KMS-11 (cell line): ENCODE measurements around the gene TUBA3E.
"Not testable (repeated sequence)": the region's sequence is repeated elsewhere in the genome, so short reads cannot be mapped to it uniquely, and the experiment has no call there.

ENCODE experiments used
- H2AFZ ChIP-seq: fragments of 200-600 bp; sonication (generic); 2 replicates; pipeline ENCODE4 v1.6.1; 2016; ENCODE audit warnings: antibody characterized with exemption, mixed run types, low read depth
- H3K27ac ChIP-seq: fragments of 200-600 bp; sonication (generic); 2 replicates; pipeline ENCODE4 v1.6.1; 2016; ENCODE audit warnings: mild to moderate bottlenecking, mixed run types
- H3K27me3 ChIP-seq: fragments of 200-600 bp; sonication (generic); 2 replicates; pipeline ENCODE4 v1.6.1; 2017; ENCODE audit warnings: mild to moderate bottlenecking, low read depth, mixed run types, moderate library complexity; ENCODE audit not compliant: insufficient read depth
- H3K36me3 ChIP-seq: fragments of 200-600 bp; sonication (generic); 2 replicates; pipeline ENCODE4 v1.6.1; 2017; ENCODE audit warnings: mild to moderate bottlenecking, mixed run types; ENCODE audit not compliant: insufficient read depth
- H3K4me1 ChIP-seq: fragments of 200-600 bp; sonication (generic); 2 replicates; pipeline ENCODE4 v1.6.1; 2016; ENCODE audit warnings: mild to moderate bottlenecking, low read depth, mixed run types; ENCODE audit not compliant: poor library complexity, severe bottlenecking
- H3K4me2 ChIP-seq: fragments of 200-600 bp; sonication (generic); 2 replicates; pipeline ENCODE4 v1.7.0; 2016; ENCODE audit warnings: mild to moderate bottlenecking, mixed run types
- H3K4me3 ChIP-seq: fragments of 200-600 bp; sonication (generic); IDR thresholded peaks from 2 replicates; pipeline ENCODE4 v1.6.1; 2017; ENCODE audit warnings: low read depth, low read length, mixed read lengths; ENCODE audit not compliant: insufficient read depth
- H3K79me2 ChIP-seq: fragments of 200-600 bp; sonication (generic); 2 replicates; pipeline ENCODE4 v1.6.1; 2016; ENCODE audit warnings: low read depth, mixed run types; ENCODE audit not compliant: insufficient read depth
- H3K9ac ChIP-seq: fragments of 200-600 bp; sonication (generic); 2 replicates; pipeline ENCODE4 v1.6.1; 2016; ENCODE audit warnings: mild to moderate bottlenecking, mixed run types
- H4K20me1 ChIP-seq: fragments of 200-600 bp; sonication (generic); 2 replicates; pipeline ENCODE4 v1.6.1; 2016; ENCODE audit warnings: mild to moderate bottlenecking, mixed run types; ENCODE audit not compliant: insufficient read depth
- TF ChIP-seq, protein P1 (sequence below): fragments of 200-600 bp; sonication (generic); conservative IDR thresholded peaks from 2 replicates; pipeline ENCODE4 v1.6.1; 2017; ENCODE audit warnings: low read depth, mild to moderate bottlenecking, antibody characterized with exemption, low read length, moderate library complexity, mixed read lengths

TUBA3E gene

DNA sequence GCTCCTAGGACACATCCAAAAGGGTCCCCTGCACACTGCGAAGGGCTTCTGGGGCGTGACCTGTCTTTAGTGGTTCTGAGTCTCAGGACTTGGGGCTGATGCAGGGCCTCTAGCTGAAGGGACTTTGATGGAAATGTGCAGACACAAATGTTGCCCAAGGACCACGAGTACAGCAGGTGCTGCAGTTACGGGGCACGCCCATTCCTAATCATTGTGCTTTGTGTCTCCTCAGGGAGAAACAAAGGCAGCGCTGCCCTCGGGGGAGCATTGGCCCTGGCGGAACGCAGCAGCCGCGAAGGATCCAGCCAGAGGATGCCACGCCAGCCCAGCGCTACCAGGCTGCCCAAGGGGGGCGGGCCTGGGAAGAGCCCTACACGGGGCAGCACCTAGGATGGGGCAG lies 8.0 kb downstream of the TUBA3E start:
- H3K27me3 ChIP-seq: no peaks in the 10 kb centered on the region
- TF ChIP-seq, protein P1, sequence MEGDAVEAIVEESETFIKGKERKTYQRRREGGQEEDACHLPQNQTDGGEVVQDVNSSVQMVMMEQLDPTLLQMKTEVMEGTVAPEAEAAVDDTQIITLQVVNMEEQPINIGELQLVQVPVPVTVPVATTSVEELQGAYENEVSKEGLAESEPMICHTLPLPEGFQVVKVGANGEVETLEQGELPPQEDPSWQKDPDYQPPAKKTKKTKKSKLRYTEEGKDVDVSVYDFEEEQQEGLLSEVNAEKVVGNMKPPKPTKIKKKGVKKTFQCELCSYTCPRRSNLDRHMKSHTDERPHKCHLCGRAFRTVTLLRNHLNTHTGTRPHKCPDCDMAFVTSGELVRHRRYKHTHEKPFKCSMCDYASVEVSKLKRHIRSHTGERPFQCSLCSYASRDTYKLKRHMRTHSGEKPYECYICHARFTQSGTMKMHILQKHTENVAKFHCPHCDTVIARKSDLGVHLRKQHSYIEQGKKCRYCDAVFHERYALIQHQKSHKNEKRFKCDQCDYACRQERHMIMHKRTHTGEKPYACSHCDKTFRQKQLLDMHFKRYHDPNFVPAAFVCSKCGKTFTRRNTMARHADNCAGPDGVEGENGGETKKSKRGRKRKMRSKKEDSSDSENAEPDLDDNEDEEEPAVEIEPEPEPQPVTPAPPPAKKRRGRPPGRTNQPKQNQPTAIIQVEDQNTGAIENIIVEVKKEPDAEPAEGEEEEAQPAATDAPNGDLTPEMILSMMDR: no peak
- no peak overlapping the region for H2AFZ ChIP-seq
- no peak overlapping the region for H3K4me3 ChIP-seq
- H3K9ac ChIP-seq: no peak overlapping the region
- H3K36me3 ChIP-seq: no peaks in the 10 kb centered on the region
- no peaks in the 10 kb centered on the region for H4K20me1 ChIP-seq
- no peaks in the 10 kb centered on the region for H3K79me2 ChIP-seq
- no peak overlapping the region for H3K27ac ChIP-seq
- H3K4me1 ChIP-seq: no peaks in the 10 kb centered on the region
- no peak overlapping the region for H3K4me2 ChIP-seq

- H3K4me1 ChIP-seq, H3K79me2 ChIP-seq, H3K27ac ChIP-seq, H3K4me2 ChIP-seq, H4K20me1 ChIP-seq, H3K4me3 ChIP-seq, H3K36me3 ChIP-seq, H2AFZ ChIP-seq, H3K9ac ChIP-seq, H3K27me3 ChIP-seq: not testable (repeated sequence)
Measured at GRCh38 chr2:130188958-130189357, 9.3 kb downstream of the TUBA3E start.

GRCh38 chr2:130187859-130188792 lies 10.1 kb downstream of the TUBA3E start:
- not testable (repeated sequence) for H4K20me1 ChIP-seq, H3K4me1 ChIP-seq, H2AFZ ChIP-seq, H3K27me3 ChIP-seq, H3K9ac ChIP-seq, H3K27ac ChIP-seq, H3K4me2 ChIP-seq, H3K4me3 ChIP-seq, H3K36me3 ChIP-seq
- peaks cover 18% of the 10 kb centered on the region for H3K79me2 ChIP-seq

GRCh38 chr2:130187268-130187667 lies 11.0 kb downstream of the TUBA3E start:
- no peak overlapping the region for H3K4me2 ChIP-seq
- no peak overlapping the region for H3K27ac ChIP-seq
- no peaks in the 10 kb centered on the region for H3K4me1 ChIP-seq
- H3K36me3 ChIP-seq: no peaks in the 10 kb centered on the region
- no peak overlapping the region for H3K4me3 ChIP-seq
- peaks cover 23% of the 10 kb centered on the region for H3K79me2 ChIP-seq
- H2AFZ ChIP-seq: no peak overlapping the region
- no peaks in the 10 kb centered on the region for H4K20me1 ChIP-seq
- H3K27me3 ChIP-seq: no peaks in the 10 kb centered on the region
- TF ChIP-seq, protein P1: no peak
- no peak overlapping the region for H3K9ac ChIP-seq

DNA sequence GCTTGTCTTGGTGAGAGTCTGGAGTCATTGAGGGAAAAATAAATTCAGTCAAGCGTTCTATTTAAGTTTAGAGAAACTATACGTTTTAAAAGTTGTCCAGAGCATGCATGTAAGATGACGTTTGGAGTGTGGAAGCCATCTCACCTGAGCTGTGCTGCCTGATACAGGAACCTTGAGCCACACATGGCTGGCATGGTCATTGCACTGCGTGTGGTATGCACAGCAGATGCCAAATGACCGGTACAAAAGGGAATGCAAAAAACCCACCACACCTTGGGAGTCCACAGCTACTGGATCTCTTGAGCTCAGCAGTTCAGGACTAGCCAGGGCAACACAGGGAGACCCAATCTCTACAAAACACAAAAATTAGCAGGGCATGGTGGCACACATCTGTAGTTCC lies 11.8 kb downstream of the TUBA3E start:
- Histone ChIP-seq H3K36me3 (no peaks in the 10 kb centered on the region), H3K27ac (no peak overlapping the region), H3K79me2 (peaks cover 23% of the 10 kb centered on the region), H3K27me3 (no peaks in the 10 kb centered on the region), H3K4me1 (no peaks in the 10 kb centered on the region), H3K9ac (no peak overlapping the region), H3K4me3 (no peak overlapping the region), H2AFZ (no peak overlapping the region), H3K4me2 (no peak overlapping the region), H4K20me1 (no peaks in the 10 kb centered on the region)
- TF ChIP-seq, protein P1: no peak
